Common myeloid progenitor, CD34-positive (primary cell): Measurements from ENCODE around the gene OR1N1.

ENCODE experiments used
- CTCF ChIA-PET: fragments of 350-600 bp; sonication (Branson Sonifier 250); formaldehyde crosslinking; loops from one replicate; lab custom pipeline; 2021; ENCODE audit warnings: antibody characterized with exemption; lab: Charles Lee
- POLR2A ChIA-PET: fragments of 350-600 bp; sonication (Branson Sonifier 250); formaldehyde crosslinking; loops from one replicate; lab custom pipeline; 2021; ENCODE audit warnings: antibody characterized with exemption; lab: Charles Lee
- DNase-seq, 3 donors: peaks; one replicate each; pipeline versions ENCODE4 v3.0.0 to v3.0.0-alpha.2; 2013
- H3K27ac ChIP-seq, 2 experiments: 1 replicate in 1 of 2; 2 replicates in 1 of 2; pipeline ENCODE4 v1.7.0; 2013; ENCODE audit warnings: inconsistent platforms in 2 of 2, low read length in 2 of 2, mild to moderate bottlenecking in 2 of 2, low read depth in 1 of 2, moderate library complexity in 1 of 2; ENCODE audit not compliant: severe bottlenecking in 2 of 2, insufficient read depth in 1 of 2, poor library complexity in 1 of 2
- H3K27me3 ChIP-seq, 5 experiments: replicated peaks in 2 of 5; 1 replicate in 3 of 5; 2 replicates in 2 of 5; pipeline versions ENCODE4 v1.6.1 to v1.7.0; 2013; ENCODE audit warnings: low read length in 4 of 5, mild to moderate bottlenecking in 2 of 5, moderate library complexity in 2 of 5, inconsistent platforms in 1 of 5; ENCODE audit not compliant: insufficient read depth in 5 of 5, control insufficient read depth in 4 of 5
- H3K36me3 ChIP-seq, 4 experiments: 1 replicate in 2 of 4; 2 replicates in 2 of 4; pipeline versions ENCODE4 v1.6.1 to v1.7.0; 2013; ENCODE audit warnings: low read length in 3 of 4, control low read depth in 1 of 4, mild to moderate bottlenecking in 1 of 4; ENCODE audit not compliant: control insufficient read depth in 4 of 4, insufficient read depth in 4 of 4
- H3K4me1 ChIP-seq, 4 experiments: 1 replicate in 3 of 4; 2 replicates in 1 of 4; pipeline versions ENCODE4 v1.6.1 to v1.7.1; 2013; ENCODE audit warnings: low read length in 3 of 4, mild to moderate bottlenecking in 3 of 4, control low read depth in 1 of 4, inconsistent platforms in 1 of 4, moderate library complexity in 1 of 4; ENCODE audit not compliant: control insufficient read depth in 4 of 4, insufficient read depth in 4 of 4; ENCODE audit errors: control extremely low read depth in 1 of 4
- H3K4me3 ChIP-seq, 7 experiments: 1 replicate in 4 of 7; 2 replicates in 3 of 7; pipeline versions ENCODE4 v1.5.1 to v1.7.0; 2013; ENCODE audit warnings: mild to moderate bottlenecking in 7 of 7, low read length in 6 of 7, moderate library complexity in 6 of 7, inconsistent platforms in 2 of 7, low read depth in 2 of 7, control low read depth in 1 of 7; ENCODE audit not compliant: insufficient read depth in 4 of 7, control insufficient read depth in 1 of 7; ENCODE audit errors: extremely low read depth in 1 of 7
- H3K9me3 ChIP-seq, 5 experiments: 1 replicate in 4 of 5; 2 replicates in 1 of 5; pipeline versions ENCODE4 v1.6.1 to v1.7.1; 2013; ENCODE audit warnings: low read length in 4 of 5, mild to moderate bottlenecking in 2 of 5, inconsistent platforms in 1 of 5, low read depth in 1 of 5, moderate library complexity in 1 of 5; ENCODE audit not compliant: control insufficient read depth in 4 of 5, insufficient read depth in 2 of 5; ENCODE audit errors: control extremely low read depth in 1 of 5
- WGBS: methylation state at CpG from one replicate; pipeline ENCODE4 v1.1.5; 2013; ENCODE audit not compliant: insufficient coverage; 5-methylcytosine and 5-hydroxymethylcytosine counted together

The OR1N1 gene

GRCh38 chr9:122477346-122477745 is 49.7 kb downstream of the OR1N1 start:
- H3K27ac ChIP-seq: no peak overlapping the region
- no peak for DNase-seq
- no peak overlapping the region for H3K4me3 ChIP-seq
- H3K27me3 ChIP-seq: peaks cover 0 to 9% (median 0%) of the 10 kb centered on the region in 5 experiments
- no peaks in the 10 kb centered on the region for H3K36me3 ChIP-seq
- CTCF ChIA-PET: interaction anchor here (1.3 kb wide), 1 partner anchor 12 kb away, joined by 3 read pairs; no protein-coding TSS in a partner anchor
- POLR2A ChIA-PET: no interaction called here
- H3K4me1 ChIP-seq: no peaks in the 10 kb centered on the region
- 100% methylated on average over 3 of the region's 3 CpGs for WGBS
- H3K9me3 ChIP-seq: no peaks in the 10 kb centered on the region
